AG09319 (cell line): ENCODE data around the gene PDIA3.
A peak's percentile ranks its signal among the peaks of the same experiment; 100 is the strongest.
"Not testable (repeated sequence)": the region's sequence is repeated elsewhere in the genome, so short reads cannot be mapped to it uniquely, and the experiment has no call there.

Experiments
- DNase-seq: peaks from one replicate; pipeline ENCODE4 v3.0.0-alpha.2; 2010; ENCODE audit warnings: low read depth; ENCODE audit errors: extremely low read depth
- TF ChIP-seq, protein P1 (sequence below): IDR thresholded peaks from 2 replicates; pipeline ENCODE4 v1.5.1; 2011; ENCODE audit warnings: low read depth, mild to moderate bottlenecking, inconsistent platforms, low read length, moderate library complexity

Gene PDIA3

DNA sequence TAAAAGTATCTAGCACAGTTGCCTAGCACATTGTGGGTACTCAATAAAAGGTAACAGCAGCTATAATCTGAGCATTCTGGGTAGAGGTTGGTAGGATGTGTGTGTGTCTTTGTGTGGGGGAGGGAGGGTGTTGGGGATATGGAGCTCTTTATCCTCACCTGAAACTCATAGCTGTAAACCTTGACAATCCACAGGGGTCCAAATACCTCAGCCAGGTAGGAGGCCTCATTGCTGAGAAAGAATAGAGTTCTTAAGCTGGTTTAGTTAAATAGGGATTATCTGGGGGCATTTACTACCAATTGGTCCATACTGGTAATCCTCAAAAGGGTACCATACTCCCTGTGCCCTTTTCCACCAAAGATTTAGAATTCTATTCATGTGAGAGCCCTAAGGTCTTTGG, 49.8 kb downstream of the PDIA3 start:
- DNase-seq: no peak
- TF ChIP-seq, protein P1, sequence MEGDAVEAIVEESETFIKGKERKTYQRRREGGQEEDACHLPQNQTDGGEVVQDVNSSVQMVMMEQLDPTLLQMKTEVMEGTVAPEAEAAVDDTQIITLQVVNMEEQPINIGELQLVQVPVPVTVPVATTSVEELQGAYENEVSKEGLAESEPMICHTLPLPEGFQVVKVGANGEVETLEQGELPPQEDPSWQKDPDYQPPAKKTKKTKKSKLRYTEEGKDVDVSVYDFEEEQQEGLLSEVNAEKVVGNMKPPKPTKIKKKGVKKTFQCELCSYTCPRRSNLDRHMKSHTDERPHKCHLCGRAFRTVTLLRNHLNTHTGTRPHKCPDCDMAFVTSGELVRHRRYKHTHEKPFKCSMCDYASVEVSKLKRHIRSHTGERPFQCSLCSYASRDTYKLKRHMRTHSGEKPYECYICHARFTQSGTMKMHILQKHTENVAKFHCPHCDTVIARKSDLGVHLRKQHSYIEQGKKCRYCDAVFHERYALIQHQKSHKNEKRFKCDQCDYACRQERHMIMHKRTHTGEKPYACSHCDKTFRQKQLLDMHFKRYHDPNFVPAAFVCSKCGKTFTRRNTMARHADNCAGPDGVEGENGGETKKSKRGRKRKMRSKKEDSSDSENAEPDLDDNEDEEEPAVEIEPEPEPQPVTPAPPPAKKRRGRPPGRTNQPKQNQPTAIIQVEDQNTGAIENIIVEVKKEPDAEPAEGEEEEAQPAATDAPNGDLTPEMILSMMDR: no peak

DNA sequence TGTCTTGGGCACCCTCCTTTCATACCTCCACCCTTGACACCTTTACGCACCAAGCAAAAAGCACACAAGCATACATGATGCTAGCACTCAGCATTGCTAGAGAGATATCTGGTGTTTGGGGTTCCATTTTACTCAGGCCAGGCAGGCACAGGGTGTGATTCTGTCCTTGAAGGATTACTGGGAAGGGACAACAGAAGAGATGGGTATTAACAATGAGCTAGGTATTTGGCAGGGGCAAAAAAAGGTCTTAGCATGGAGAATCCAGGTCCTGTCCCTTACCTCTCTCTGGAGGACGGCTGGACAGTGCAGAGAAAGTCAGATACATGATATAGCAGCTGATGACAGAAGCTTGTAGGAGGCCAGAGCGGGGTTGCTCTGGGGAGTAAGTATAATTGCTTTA, 50.3 kb downstream of the PDIA3 start:
- no peak for DNase-seq
- TF ChIP-seq, protein P1: no peak

DNA sequence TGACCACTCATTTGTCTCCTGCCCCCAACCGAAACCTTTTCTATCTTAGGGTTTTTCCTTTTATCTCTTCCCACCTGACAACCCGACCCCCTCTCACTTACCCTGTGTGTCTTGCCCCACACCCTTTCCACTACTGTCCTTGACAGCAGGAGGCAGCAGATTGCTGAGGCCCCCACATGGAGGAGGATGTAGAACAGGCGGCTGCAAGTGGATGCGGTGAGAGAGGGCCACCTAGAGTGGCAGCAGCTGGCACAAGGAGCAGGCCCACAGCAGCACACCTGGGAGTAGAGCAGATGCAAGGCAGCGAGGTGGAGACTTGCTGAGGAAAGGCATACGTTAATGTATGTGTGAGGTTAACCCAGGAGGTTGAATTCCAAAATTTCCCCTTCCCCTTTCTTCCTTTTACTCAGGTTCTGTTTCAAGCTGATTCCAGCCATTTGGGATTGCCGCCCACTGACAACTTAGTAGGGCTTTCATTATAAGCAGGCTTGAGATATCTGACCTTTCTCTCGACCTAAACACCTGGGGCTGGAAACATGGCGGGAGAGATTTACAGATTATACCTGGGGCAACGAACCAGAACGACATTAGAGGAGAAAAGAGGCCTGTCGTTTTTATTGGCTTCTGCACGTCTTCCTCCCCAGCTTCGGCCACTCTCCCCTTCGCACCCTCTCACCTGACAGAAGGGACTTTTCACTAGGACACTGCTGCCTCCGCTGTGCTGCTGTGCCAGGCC, 53.1 kb downstream of the PDIA3 start:
- TF ChIP-seq, protein P1: no peak
- no peak for DNase-seq

DNA sequence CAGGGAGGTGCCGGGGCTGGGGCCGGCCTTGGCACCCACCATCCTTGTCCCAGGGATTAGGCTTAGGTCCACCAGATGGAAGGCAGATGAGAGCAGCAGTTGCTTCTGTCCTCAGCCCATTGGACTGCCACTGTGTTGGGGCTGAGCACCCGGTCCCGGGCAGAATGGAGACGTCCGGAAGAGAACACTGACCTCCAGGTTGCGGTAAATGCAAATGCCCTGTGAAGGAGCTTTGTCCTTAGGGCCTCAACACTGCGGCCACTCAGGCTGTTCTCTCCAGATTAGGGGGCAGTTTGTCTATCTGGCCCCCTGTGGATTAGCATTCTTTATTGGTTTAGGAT, 53.7 kb downstream of the PDIA3 start, which contains the start of gene SERINC4:
SERINC4 (minus strand) TSS at position 276 of the 341 bp plus-strand sequence; CDS start at position 42, 234 bp downstream.
- TF ChIP-seq, protein P1: no peak
- no peak for DNase-seq

DNA sequence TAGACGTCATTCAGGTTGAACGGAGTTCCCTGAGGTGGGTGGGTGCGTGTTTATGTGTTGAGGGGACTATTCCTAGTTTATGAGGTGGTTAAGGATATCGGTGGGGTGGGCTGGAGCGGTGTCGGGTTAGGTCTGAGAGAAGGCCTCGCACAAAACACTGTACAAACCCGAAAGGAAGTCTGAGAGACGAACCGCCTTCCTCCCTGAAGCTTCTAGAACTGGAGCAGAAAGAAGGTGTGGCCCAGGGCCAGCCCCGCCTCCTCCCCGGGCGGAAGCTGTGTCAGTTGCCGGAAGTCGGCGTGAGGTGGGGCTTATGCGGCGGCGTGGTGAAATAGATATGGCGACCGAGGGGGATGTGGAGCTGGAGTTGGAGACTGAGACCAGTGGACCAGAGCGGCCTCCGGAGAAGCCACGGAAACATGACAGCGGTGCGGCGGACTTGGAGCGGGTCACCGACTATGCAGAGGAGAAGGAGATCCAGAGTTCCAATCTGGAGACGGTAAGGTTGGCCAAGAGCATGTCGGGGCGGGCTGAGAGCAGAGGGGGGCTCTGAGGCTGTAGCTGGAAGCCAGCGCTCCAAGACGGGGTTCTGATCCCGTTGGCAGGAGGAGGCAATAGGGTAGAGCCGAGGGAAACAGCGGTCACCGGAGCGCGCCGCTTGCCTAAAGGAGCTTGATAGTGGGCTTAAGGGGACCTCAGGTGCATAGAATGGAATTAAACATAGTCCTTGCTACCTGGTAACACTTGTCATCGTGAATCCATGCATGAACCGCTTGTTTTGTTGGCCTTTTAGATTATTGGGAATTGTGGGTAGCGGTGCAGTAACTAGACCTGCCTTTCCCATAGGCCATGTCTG, 54.3 kb downstream of the PDIA3 start, which contains the start of gene HYPK:
HYPK (plus strand) TSS at position 314 of the 856 bp plus-strand sequence; CDS start at position 338, 24 bp downstream.
- DNase-seq: peak; percentile 72
- TF ChIP-seq, protein P1: no peak

DNA sequence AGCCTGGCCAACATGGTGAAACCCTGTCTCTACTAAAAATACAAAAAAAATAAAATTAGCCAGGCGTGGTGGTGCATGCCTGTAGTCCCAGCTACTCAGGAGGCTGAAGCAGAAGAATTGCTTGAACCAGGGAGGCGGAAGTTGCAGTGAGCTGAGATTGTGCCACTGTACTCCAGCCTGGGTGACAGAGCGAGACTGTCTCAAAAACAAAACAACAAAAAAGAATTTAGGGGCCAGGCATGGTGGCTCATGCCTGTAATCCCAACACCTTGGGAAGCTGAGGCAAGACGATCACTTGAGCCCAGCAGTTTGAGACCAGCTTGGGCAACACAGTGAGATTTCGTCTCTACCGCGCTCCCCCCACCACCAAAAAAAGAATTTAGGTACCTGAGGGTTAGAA, 56.4 kb downstream of the PDIA3 start:
- not testable (repeated sequence) for DNase-seq

DNA sequence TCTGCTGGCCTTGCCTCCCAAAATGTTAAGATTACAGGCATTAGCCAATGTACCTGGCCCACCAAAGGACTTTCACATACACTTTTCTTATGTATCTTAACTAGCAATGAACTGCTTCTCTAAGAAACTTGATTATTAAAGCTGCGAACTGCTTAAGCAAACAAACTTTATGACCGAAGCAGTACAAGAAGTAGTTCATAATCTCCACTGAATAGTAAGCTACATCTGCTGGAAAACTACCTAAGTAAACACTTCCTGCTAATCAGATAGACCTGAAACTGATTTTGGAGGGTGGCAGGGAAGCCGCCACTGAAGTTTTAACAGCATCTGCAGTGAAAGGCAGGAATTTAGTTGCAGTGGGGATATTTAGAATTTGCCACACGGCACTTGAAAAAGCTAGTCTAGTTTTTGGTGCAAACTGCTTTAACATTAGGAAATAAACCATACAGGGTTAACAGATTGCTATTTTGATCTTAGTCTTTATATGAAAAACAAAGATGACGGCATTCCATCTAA, 62.3 kb downstream of the PDIA3 start:
- DNase-seq: no peak
- TF ChIP-seq, protein P1: no peak
